Fibroblast of skin of left biceps (primary cell): ENCODE data around the gene TTBK2.

Source experiments
- DNase-seq, 2 experiments: peaks; one replicate each; pipeline ENCODE4 v3.0.0-alpha.2; 2013; ENCODE audit warnings: low read depth in 2 of 2

The TTBK2 gene

DNA sequence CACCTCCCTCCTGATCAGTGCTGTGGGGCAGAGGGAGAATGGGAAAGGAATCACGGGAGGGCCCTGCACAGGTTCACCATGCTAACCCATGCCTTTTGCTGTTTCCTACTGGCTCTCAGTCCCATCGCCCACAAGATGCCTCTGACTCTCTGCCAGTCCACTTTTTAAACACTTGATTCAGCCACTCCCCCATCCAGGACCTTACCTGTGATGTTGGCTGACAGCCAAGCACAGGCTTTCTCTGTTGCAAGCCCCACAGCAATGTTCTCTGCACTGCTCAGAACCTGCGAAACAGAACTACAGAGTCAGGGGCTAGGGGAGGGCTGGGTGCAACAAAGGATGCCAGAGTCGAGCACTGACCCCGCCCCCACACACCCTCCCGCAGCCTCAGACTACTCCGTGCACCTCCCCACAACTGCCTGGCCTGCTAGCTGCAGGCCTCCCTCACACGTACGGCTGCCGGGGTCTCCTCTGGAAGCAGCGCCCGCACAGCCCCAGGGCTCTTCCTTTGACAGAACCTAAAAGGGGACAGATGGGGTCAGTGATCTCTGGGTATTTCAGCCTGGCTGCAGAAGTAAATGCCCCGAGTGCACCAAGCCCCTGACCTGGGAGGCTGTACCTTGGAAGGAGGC is 192.7 kb downstream of the TTBK2 start:
- DNase-seq = no peak

DNA sequence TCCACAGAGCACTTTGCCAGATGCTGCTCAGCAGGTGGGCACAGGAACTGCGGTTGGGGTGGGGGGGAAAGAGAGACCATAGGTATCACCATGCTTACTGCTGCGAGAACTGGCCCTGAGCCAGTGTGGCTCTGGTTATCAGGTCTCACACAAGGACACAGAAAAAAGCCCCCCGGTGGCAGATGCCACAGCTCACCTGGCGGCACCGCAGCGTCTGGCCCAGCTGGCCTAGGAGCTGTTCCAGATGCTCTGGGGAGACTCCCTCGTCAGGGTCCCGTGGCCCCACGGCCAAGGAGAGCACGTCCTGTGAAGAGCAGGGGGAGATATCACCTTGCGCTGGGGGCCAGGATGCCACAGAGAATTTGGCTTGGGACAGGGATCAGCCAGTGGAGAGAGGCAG is 194.5 kb downstream of the TTBK2 start:
- no peak for DNase-seq

DNA sequence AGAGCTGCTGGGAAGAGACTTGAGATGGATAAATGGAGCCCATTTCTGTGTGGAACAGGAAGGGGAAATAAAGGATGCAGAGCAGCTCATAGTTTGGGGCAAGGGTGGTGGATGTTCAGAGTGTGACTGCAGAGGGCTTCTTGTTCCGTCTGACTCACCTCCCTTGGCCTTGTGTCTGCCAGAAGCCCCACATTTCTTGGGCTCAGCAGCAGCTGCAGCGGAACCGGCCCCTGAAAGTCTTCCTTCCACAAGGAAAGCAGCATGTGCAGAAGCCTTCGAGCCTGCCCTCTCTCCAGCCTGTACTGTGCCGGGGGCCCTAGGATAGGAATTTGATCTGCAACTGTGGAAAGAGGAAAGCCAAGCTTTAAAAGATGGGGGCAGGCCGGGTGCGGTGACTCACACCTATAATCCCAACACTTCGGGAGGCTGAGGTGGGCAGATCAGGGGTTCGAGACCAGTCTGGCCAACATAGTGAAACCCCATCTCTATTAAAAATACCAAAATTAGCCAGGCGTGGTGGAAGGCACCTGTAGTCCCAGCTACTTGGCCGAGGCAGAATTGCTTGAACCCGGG is 195.2 kb downstream of the TTBK2 start:
- no peak for DNase-seq

DNA sequence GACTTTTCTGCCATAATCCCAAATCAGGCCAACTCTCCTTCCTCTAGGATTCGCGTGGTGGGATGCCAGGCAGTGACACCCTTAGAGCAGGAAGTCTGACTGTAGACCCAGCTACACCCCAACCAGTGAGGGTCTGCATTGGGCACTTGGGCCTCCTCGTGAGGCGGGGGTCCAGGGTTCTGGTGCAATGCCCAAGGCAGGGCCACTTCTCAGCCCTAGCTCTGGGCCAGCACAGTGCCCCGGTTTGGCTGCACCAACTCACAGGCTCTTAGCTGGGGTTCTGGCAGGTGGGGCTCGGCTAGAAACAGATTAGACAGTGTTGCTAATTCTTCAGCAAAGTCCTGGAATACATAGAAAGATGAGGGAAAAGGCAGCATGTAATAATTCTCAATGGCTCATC is 196.3 kb downstream of the TTBK2 start:
- no peak for DNase-seq

DNA sequence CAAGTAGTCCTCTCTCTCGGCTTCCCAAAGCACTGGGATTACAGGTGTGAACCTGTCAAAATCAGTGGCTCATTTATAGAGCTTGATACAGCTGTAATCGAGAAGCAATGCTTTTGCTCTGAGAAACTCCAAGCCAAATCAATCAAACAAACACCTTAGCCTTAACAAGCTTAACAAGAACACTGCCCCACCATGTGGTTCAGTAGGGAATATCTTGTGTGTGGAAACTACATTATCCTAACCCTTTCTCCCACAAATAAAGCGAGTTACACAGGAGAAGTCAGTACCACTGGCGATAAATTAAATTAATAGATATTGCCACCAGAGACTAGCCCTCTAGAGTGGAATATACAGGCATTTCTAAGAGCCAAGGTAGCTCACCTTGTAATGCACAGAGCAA is 197.5 kb downstream of the TTBK2 start:
- DNase-seq = no peak

DNA sequence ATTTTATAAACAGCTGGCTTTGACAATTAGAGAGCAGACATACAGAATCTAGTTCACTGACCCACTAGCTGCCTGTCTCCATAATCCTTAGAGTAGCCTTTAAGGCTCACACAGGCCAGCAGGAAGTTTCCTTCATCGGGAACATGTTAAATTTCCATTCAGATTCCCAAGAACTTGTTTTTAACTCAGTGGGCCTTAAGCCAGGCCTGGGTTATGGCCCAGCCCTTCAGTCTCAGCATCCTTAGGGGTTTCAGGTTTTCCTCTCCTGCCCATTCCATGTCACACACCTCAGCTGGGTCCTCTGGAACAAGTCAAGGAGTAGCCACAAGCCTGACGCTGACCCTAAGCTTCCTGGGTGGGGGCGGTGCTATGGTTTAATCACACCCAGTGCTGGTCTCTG is 198.7 kb downstream of the TTBK2 start:
- no peak for DNase-seq

DNA sequence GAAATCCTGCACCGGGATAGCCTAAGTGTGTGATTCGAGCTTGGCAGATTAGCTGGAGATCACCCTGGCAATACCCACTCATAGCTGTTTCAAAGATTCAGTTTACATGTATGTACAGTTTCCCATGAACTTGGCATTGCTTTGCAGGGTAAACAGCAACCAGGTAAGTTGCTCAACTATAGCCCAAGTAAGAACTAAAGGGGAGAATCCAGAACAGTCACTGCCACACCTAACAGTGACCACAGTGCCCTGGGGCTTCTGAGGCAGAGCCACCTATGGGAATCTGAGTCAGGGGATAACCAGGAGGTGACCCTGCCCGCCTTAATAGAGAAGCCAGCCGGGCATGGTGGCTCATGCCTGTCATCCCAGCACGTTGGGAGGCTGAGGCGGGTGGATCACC is 199.6 kb downstream of the TTBK2 start:
- no peak for DNase-seq

DNA sequence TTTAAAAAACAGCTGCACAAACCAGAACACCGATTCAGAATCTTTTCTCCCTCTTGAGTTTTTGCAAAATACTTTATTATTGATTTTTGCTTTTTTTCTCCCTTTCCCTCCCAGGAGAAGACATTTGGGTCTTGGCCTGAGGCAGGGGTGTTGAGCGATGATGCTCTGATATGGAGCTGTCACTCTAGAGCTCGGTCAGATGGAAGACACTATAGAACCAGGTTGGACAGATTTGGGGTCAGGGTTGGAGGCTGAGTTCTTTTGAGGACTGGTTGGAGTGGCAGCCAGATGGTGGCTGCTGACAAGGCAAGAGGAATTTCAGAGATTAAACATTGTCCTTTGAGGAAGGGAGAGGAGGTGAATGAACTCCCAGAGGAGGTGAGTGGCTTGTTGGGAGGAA is 200.5 kb downstream of the TTBK2 start:
- DNase-seq = no peak

DNA sequence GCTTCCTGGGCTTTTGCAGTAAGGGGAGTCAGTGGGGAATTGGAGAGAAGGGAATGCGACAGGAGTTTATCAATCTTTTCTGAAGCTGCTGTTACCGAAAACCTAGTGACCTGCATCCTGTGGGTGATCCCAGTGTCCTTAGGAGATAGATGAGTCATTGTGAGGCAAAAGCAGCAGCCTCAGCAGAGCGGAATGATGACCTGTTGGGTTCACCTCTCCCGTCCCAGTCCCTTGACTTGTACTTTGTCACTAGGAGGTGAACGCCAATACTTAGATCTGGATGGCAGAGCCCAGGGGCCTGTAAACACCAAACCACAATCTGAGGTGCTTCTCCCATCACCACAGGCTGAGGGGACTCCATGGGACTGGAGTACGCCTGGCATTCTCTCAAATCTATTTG is 201.5 kb downstream of the TTBK2 start:
- no peak for DNase-seq

DNA sequence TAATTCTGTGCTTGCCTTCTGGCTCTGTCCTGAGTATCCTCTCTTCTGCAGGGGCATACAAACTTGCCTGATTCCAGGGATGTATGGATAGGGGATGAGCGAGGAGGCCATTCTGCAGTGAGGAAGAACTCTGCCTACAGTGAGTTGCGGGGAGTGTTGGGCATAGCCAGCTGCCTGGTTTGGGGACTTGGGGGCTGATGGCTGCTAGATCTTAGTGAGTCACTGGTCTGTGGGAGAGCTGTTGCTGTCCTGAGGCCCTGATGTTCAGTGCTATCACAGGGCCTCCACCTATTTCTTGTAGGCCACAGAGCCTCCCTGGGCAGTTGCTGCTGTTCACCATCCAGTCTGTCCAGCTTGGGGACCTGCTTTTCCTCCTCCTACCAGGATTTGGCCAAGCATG is 204.0 kb downstream of the TTBK2 start:
- no peak for DNase-seq

DNA sequence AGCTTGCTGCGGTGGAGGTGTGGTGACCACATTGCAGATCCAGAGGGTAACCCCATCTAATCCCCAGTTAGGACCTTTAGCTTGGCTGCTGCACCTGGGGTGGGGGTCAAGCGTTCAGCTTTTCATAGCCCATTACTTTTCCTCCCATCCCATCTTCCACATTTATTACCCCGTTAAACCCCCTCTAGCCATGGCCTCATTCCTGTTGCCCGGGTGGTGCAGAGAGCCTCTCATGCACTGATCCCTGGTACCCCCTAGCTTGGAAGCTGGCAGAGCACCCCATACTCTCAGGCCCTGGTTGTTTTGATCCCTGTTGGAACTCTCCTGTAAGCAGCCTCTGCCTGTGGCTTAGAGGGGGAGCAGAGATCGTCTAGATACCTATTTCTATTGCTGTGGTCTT is 204.5 kb downstream of the TTBK2 start:
- DNase-seq = no peak

DNA sequence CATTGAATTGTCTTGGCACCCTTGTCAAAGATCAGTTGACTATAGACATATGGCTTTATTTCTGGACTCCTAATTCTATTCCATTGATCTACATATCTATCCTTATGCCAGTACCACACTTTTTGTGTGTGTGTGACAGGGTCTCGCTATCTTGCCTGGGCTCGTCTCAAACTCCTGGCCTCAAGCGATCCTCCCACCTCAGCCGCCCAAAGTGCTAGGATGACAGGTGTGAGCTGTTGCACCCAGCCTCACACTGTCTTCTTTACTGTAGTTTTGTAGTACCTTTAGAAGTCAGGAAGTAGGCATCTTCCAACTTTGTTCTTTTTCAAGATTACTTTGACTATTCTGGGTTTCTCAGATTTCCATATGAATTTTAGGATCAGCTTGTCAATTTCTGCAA is 208.0 kb downstream of the TTBK2 start:
- DNase-seq = no peak

DNA sequence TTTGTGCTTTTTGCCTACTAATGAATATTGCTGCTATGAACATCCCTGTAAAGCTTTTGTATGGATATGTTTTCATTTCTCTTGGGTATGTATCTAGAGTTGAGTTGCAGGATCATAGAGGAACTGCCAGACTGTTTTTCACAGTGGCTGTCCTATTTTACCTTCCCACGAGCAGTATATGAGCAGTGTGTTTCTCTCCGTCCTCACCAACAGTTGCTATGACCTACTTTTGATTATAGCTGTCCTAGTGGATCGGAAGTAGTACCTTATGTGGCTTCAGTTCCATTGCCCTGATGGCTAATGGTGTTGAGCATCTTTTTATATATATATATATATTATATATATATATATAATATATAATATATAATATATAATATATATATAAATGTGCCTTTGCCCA is 208.8 kb downstream of the TTBK2 start:
- no peak for DNase-seq

DNA sequence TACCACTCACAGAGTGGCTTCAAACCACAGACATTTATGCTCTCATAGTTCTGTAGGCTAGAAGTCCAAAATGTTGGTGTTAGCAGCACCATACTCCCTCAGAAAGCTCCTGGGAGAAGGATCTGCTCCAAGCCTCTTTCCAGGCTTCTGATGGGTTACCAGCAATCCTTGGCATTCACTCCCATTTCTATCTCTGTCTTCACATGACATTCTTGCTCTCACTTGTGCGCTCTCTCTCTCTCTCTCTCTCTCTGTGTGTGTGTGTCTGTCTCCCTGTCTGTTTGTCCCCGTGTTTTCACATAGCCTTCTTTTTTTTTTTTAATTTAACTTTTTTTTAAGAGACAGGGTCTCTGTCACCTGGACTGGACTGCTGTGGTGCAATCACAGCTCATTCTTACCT is 209.9 kb downstream of the TTBK2 start:
- no peak for DNase-seq

DNA sequence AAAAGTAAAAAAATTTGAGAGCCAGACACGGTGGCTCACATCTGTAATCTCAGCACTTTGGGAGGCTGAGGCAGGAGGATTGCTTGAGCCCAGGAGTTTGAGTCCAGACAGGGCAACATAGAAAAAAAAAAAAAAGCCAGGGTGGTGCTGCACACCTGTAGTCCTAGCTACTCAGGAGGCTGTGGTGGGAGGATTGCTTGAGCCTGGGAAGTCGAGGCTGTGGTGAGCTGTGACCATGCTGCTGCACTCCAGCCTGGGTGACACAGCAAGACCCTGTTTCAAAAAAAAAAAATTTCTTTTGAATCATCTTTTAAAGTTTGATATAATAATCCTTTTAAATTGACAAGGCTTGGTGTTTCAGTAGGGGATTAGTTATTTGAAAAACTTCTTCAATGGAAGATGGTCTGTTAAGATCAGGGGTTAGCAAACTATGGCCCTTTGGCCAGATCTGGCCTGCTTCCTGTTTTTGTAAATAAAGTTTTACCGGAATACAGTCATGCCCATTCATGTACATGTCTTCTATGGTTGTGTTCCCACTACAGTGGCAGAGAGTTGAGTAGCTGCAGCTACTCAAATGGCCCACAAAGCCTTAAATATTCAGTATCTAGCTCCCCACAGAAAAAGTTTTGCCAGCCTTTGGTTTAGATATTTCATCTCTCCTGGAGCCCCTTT is 212.6 kb downstream of the TTBK2 start:
- DNase-seq = no peak

DNA sequence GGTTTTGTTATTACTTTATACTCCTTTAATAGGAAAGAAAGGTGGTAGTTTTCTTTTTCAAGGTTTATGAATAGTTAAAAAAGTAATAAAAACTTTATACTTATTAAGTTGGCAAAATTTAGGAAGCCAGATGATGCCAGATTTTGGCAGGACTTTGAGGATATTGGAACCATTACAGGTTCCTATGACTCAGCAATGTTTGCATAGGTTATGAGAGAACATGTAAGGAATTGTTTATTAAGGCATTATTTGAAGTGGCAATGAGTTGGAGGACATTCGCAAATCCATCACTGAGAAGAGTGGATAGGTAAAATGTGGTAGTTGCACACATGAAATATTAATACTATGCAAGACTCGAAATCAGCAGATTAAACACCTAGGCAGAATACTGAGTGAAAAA is 213.5 kb downstream of the TTBK2 start:
- DNase-seq = no peak

DNA sequence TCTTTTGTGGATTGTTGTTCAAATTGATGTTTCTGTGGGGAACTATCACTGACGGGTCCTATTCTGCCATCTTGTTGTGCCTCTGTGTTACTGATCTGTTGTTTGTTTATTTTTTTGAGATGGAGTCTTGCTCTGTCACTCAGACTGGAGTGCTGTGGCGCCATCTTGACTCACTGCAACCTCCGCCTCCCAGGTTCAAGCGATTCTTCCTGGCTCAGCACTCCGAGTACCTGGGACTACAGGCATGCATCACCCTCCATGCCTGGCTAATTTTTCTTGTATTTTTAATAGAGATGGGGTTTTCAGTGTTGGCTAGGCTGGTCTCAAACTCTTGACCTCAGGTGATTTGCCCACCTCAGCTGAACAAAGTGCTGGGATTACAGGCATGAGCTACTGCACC is 215.2 kb downstream of the TTBK2 start:
- no peak for DNase-seq

DNA sequence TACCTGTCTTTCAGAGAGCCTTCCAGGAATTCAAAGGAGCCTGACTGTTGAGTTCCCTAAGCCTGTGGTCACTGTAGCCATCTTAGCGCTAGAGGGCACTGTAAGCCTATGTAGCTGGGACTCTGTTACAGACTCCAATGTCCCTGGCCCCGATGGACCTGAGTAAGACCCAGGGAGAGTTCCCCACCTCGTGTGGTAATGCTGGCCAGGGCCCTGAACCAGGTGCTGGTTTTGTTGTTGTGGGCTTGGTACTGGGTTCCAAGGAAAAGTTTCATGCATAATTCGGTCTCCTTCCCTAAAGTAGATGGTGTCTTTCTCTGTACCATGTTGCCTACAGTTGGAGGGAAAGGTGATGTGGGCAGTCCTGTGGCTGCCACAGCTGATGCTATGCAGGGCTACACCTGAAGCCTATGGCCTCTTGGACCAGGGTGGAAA is 216.1 kb downstream of the TTBK2 start:
- peak; percentile 19 to 25 for DNase-seq

DNA sequence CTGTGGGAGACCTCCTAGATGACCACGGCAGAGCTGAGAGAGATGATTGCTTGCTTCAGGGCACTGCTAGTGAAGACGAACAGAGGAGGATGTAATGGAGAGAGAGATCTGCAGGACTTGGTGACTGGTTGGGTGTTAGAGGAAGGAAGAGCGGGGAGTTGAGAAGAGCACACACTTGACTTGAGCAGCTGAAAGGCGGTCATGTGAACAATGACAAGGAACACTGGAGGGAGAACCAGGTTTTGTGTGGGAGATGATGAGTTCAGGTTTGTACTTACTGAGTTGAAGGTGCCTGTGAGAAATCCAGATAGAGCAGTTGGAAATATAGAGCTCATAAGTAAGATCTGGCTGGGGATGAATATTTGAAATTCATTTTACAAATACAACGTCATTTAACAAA is 224.0 kb downstream of the TTBK2 start:
- no peak for DNase-seq

DNA sequence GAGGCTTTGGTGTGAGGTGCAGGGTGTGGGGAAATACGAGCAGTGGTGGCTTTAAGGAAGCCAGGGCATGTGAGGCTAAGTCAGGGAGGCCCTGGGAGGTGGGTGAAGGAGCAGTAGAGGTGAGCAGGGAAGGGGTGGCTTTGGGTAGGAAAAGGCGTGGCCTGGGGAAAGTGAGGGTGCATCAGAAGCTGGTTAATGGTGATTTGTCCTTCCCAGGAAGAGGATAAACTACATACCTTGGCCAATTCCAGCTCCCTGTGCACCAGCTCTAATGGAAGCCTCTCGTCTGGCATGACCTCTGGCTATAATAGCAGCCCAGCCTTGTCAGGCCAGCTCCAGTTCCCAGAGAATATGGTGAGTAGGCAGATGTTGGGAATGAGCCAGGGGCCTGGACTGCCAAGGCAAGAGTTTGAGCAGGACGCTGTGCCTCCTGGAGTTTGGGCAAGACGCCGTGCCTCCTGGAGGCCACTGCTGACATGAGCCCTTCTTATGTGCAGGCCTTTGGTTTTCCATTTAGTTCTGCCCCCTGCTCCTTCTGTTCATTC is 225.0 kb downstream of the TTBK2 start:
- no peak for DNase-seq

DNA sequence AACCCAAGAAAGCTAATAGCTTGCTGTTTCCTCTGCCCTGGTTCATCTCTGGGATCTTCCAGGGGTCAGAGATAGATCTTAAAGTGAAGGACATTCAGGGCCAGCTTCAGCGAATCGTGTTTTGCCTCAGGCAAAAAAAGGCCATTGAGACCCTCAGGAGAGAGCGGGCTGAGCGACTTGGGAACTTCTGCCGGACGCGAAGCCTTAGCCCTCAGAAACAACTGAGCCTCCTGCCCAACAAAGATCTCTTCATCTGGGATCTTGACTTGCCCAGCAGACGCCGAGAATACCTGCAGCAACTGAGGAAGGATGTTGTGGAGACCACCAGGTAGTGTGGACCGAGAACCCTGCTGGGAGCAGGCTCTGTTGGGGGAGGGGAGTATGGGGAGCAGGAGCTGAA is 226.2 kb downstream of the TTBK2 start:
- no peak for DNase-seq

DNA sequence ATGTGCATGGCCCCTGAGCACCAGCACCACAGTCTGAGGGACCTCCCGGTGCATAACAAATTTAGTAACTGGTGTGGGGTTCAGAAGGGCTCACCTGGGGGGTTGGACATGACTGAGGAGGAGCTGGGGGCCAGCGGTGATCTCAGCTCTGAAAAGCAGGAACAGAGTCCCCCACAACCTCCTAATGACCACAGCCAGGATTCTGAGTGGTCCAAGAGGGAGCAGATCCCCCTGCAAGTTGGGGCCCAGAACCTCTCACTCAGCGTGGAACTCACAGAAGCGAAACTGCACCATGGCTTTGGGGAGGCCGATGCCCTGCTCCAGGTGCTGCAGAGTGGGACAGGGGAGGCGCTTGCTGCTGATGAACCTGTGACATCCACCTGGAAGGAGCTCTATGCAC is 226.6 kb downstream of the TTBK2 start:
- DNase-seq = no peak

DNA sequence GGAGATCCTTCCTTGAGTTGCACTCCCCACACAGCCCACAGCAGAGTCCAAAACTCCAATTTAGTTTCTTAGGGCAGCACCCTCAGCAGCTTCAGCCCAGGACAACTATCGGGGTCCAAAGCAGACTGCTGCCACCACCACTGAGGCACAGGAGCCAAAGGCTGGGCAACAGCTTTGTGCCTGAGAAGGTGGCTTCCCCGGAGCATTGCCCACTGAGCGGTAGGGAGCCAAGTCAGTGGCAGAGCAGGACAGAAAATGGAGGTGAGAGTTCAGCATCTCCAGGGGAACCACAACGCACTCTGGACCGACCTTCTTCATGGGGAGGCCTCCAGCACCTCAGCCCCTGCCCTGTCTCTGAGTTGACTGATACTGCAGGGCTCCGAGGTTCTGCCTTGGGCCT is 227.1 kb downstream of the TTBK2 start:
- no peak for DNase-seq
